ENCODE measurements around the gene LENG9. TPM values are rescaled to one million over a fixed set of nuclear protein-coding genes. Genes with fewer than 3 reads are reported as not detected.

The LENG9 gene
- total and polyA plus RNA-seq, 2 experiments from 2014 or later: 7.6 TPM; not detected in 1

DNA sequence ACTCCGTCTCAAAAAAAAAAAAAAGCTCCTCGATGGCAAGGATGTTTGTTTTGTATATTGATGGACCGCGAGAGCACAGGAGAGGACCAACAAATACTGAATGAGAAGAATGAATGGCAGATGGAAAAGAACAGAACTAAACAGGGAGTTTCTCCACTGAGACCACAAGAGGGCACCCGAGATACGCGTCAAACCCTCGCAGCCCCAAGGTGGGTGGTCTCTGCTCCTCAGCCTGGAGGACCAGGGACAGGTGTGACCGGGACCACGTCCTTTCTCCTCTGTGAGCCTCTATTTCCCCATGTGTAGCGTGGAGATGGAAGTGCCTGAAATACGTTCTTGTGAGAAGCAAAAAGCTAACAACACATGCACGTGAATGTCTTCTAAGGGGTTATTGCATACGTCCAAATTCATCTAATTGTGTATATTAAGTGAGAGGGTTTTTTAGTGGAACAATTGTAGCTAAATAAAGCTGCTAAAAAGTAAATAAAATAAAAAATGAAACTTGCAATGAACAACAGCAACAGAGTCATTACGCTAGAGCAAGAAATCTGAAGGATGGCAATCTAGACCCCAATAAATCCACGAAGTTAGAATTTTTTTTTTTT is 17.9 kb upstream of the LENG9 start:
- no peaks in the 10 kb centered on the region for H3K36me3 ChIP-seq
- H3K27ac ChIP-seq: no peak overlapping the region
- H3K27me3 ChIP-seq: no peaks in the 10 kb centered on the region
- no peak overlapping the region for H3K4me3 ChIP-seq
- TF ChIP-seq, protein P1, sequence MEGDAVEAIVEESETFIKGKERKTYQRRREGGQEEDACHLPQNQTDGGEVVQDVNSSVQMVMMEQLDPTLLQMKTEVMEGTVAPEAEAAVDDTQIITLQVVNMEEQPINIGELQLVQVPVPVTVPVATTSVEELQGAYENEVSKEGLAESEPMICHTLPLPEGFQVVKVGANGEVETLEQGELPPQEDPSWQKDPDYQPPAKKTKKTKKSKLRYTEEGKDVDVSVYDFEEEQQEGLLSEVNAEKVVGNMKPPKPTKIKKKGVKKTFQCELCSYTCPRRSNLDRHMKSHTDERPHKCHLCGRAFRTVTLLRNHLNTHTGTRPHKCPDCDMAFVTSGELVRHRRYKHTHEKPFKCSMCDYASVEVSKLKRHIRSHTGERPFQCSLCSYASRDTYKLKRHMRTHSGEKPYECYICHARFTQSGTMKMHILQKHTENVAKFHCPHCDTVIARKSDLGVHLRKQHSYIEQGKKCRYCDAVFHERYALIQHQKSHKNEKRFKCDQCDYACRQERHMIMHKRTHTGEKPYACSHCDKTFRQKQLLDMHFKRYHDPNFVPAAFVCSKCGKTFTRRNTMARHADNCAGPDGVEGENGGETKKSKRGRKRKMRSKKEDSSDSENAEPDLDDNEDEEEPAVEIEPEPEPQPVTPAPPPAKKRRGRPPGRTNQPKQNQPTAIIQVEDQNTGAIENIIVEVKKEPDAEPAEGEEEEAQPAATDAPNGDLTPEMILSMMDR (IDR thresholded peaks at IDR 0.05; ENCODE audit: low read depth, low read length): peak; percentile 73
- no peaks in the 10 kb centered on the region for H3K4me1 ChIP-seq (ENCODE audit: low read depth)
- no peaks in the 10 kb centered on the region for H3K9me3 ChIP-seq (ENCODE audit: low read depth)
- peak; percentile 65 to 84 for DNase-seq (ENCODE audit: low read depth in 1 of 2, low spot score in 1 of 2)

DNA sequence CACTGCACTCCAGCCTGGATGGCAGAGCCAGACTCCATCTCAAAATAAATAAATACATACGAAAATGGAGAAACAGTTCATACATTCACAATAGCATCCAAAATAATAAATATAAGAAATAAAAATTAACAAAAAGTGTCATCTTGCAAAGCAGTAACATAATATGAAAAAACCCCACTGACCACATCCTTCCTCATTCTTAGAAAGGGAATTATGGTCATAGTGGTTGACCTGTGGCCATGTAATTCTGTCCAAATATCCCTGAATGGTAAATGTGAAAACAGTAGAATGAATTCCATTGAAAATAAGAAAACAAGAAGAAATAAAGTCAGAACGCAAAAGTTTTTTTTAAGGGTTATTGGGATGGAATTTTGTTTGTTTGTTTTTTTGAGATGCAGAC is 16.5 kb upstream of the LENG9 start:
- H3K27ac ChIP-seq: no peak overlapping the region
- DNase-seq (ENCODE audit: low read depth in 1 of 2, low spot score in 1 of 2): no peak
- TF ChIP-seq, protein P1 (IDR thresholded peaks at IDR 0.05; ENCODE audit: low read depth, low read length): no peak
- H3K27me3 ChIP-seq: no peaks in the 10 kb centered on the region
- H3K36me3 ChIP-seq: no peaks in the 10 kb centered on the region
- no peak overlapping the region for H3K4me3 ChIP-seq
- H3K9me3 ChIP-seq (ENCODE audit: low read depth): no peaks in the 10 kb centered on the region
- H3K4me1 ChIP-seq (ENCODE audit: low read depth): no peaks in the 10 kb centered on the region

DNA sequence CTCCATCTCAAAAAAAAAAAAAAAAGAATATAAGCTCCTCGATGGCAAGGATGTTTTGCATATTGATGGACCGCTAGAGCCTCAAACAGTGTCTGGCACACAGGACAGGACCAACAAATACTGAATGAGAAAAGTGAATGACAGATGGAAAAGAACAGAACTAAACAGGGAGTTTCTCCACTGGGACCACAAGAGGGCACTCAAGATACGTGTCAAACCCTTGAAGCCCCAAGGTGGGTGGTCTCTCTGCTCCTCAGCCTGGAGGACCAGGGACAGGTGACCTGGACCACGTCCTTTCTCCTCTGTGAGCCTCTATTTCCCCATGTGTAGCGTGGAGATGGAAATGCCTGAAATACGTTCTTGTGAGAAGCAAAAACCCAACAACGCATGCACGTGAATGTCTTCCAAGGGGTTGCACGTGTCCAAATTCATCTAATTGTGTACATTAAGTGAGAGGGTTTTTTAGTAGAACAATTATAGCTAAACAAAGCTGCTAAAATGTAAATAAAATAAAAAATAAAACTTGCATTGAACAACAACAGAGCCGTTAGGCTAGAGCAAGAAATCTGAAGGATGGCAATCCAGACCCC is 15.2 kb upstream of the LENG9 start:
- H3K4me1 ChIP-seq (ENCODE audit: low read depth): no peaks in the 10 kb centered on the region
- TF ChIP-seq, protein P1 (IDR thresholded peaks at IDR 0.05; ENCODE audit: low read depth, low read length): peak; percentile 65
- H3K36me3 ChIP-seq: no peaks in the 10 kb centered on the region
- no peak overlapping the region for H3K4me3 ChIP-seq
- H3K27ac ChIP-seq: no peak overlapping the region
- peak; percentile 64 to 80 for DNase-seq (ENCODE audit: low read depth in 1 of 2, low spot score in 1 of 2)
- H3K27me3 ChIP-seq: no peaks in the 10 kb centered on the region
- H3K9me3 ChIP-seq (ENCODE audit: low read depth): no peaks in the 10 kb centered on the region

DNA sequence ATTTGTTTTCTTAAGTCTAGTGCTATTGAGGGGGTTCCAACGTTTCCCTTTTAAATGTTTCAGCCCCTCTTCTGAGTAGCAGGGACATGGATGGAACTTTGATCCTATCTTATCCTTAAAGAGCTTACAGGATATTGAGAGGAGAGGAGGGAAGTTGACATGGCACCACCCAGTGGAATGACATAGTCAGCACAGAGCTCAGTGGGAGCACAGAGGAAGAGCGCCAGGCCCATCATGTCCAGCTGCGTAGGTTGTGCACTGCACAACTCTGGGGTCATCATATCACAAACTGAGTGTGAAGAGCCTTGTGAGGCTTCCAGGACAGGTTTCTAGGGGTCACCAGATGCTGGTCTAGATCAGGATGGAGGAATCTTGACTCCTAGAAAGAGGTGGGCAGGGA is 14.1 kb upstream of the LENG9 start:
- Histone ChIP-seq H3K27me3 (no peaks in the 10 kb centered on the region), H3K4me3 (no peak overlapping the region), H3K36me3 (no peaks in the 10 kb centered on the region), H3K27ac (no peak overlapping the region), H3K4me1 (ENCODE audit: low read depth) (no peaks in the 10 kb centered on the region), H3K9me3 (ENCODE audit: low read depth) (no peaks in the 10 kb centered on the region)
- TF ChIP-seq, protein P1 (IDR thresholded peaks at IDR 0.05; ENCODE audit: low read depth, low read length): no peak
- no peak for DNase-seq (ENCODE audit: low read depth in 1 of 2, low spot score in 1 of 2)

DNA sequence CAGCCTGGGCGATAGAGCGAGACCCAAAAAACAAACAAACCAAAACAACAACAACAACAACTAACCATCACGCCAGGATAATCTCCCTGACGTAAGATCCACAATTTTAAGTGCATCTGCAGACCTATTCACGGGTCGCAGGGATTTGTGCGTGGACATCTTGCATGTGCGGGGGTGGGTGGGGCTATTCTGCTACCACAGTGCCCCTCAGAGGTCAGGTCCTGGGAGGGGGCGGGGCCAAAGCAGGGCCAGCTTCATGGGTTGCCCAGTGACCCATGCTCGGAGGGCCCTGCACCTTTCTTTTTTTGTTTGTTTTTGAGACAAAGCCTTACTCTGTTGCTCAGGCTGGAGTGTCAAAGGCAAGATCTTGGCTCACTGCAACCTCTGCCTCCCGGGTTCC is 12.1 kb upstream of the LENG9 start:
- no peaks in the 10 kb centered on the region for H3K9me3 ChIP-seq (ENCODE audit: low read depth)
- H3K27me3 ChIP-seq: peaks cover 10% of the 10 kb centered on the region
- H3K4me1 ChIP-seq (ENCODE audit: low read depth): no peaks in the 10 kb centered on the region
- no peak for DNase-seq (ENCODE audit: low read depth in 1 of 2, low spot score in 1 of 2)
- no peak overlapping the region for H3K27ac ChIP-seq
- no peak overlapping the region for H3K4me3 ChIP-seq
- TF ChIP-seq, protein P1 (IDR thresholded peaks at IDR 0.05; ENCODE audit: low read depth, low read length): no peak
- H3K36me3 ChIP-seq: no peaks in the 10 kb centered on the region
